GM21576 (cell line): ENCODE results near the gene EPHA5.

Source experiments
- ATAC-seq: cut with Tn5 transposase; IDR thresholded peaks from one replicate; pipeline ENCODE4 v1.9.1; 2021; ENCODE audit warnings: mild to moderate bottlenecking, moderate library complexity; ENCODE audit not compliant: unreplicated experiment

Gene EPHA5

GRCh38 chr4:65508168-65508567 lies 162.1 kb downstream of the EPHA5 start:
- no peak for ATAC-seq

GRCh38 chr4:65502131-65502701 lies 168.1 kb downstream of the EPHA5 start:
- no peak for ATAC-seq

GRCh38 chr4:65498606-65499005 lies 171.7 kb downstream of the EPHA5 start:
- ATAC-seq = no peak

- no peak for ATAC-seq
Observed at GRCh38 chr4:65495439-65495838, 174.8 kb downstream of the EPHA5 start.

- no peak for ATAC-seq
Observed at GRCh38 chr4:65482410-65482809, 187.9 kb downstream of the EPHA5 start.

GRCh38 chr4:65472531-65472930 lies 197.8 kb downstream of the EPHA5 start:
- no peak for ATAC-seq

- no peak for ATAC-seq
Observed at GRCh38 chr4:65467068-65467680, 203.1 kb downstream of the EPHA5 start.

- no peak for ATAC-seq
Observed at GRCh38 chr4:65461781-65462180, 208.5 kb downstream of the EPHA5 start.

- no peak for ATAC-seq
Observed at GRCh38 chr4:65457011-65457410, 213.3 kb downstream of the EPHA5 start.

- ATAC-seq = no peak
Observed at GRCh38 chr4:65456579-65456978, 213.7 kb downstream of the EPHA5 start.

GRCh38 chr4:65453398-65453797 lies 216.9 kb downstream of the EPHA5 start:
- no peak for ATAC-seq

GRCh38 chr4:65450899-65451298 lies 219.4 kb downstream of the EPHA5 start:
- no peak for ATAC-seq

- no peak for ATAC-seq
Observed at GRCh38 chr4:65437102-65437501, 233.2 kb downstream of the EPHA5 start.

- ATAC-seq = no peak
Observed at GRCh38 chr4:65422109-65422508, 248.2 kb downstream of the EPHA5 start.

- no peak for ATAC-seq
Observed at GRCh38 chr4:65420036-65420435, 250.3 kb downstream of the EPHA5 start.

- no peak for ATAC-seq
Observed at GRCh38 chr4:65416891-65417290, 253.4 kb downstream of the EPHA5 start.

- ATAC-seq = no peak
Observed at GRCh38 chr4:65407483-65407882, 262.8 kb downstream of the EPHA5 start.

GRCh38 chr4:65401083-65401482 lies 269.2 kb downstream of the EPHA5 start:
- ATAC-seq = no peak

GRCh38 chr4:65399084-65399483 lies 271.2 kb downstream of the EPHA5 start:
- ATAC-seq = no peak

- ATAC-seq = no peak
Observed at GRCh38 chr4:65393078-65393477, 277.2 kb downstream of the EPHA5 start.

- no peak for ATAC-seq
Observed at GRCh38 chr4:65392488-65392887, 277.8 kb downstream of the EPHA5 start.

- no peak for ATAC-seq
Observed at GRCh38 chr4:65391814-65392213, 278.5 kb downstream of the EPHA5 start.

- ATAC-seq = no peak
Observed at GRCh38 chr4:65391382-65391781, 278.9 kb downstream of the EPHA5 start.
